K562 (cell line): ENCODE data around the gene OR2V1. TPM values are rescaled to one million over a fixed set of nuclear protein-coding genes. Genes with fewer than 3 reads are reported as not detected.

Source experiments
- ATAC-seq: fragments of 200-7000 bp; cut with Tn5 transposase; 3 replicates; pipeline ENCODE4 v1.9.1; 2020; ENCODE audit warnings: moderate library complexity
- BruUV-seq: library from RNA; stranded (reverse); fragments of 400-500 nt; replicated peaks from 2 replicates; lab custom pipeline; 2021; lab: Mats Ljungman, UMichigan
- CTCF ChIA-PET: fragments of 300-600 bp; formaldehyde crosslinking; extraction: SDS; loops from one replicate; lab custom pipeline; 2021; ENCODE audit warnings: low intra/inter-chr PET ratio; lab: Yijun Ruan, JAX
- POLR2A ChIA-PET: fragments of 300-600, 350-650 bp; sonication (Branson Sonifier 250); formaldehyde crosslinking; extraction: SDS; loops from one replicate; lab custom pipeline; 2021; ENCODE audit warnings: antibody characterized with exemption, inconsistent platforms; lab: Yijun Ruan, JAX
- DNase-seq, 4 experiments: peaks; one replicate each; pipeline versions ENCODE4 v3.0.0 to v3.0.0-alpha.2; 2011 to 2018; ENCODE audit warnings: low spot score in 3 of 4, mixed read lengths in 3 of 4; ENCODE audit errors: extremely low read depth in 1 of 4
- FAIRE-seq: peaks from 2 replicates; lab custom pipeline; 2011; peaks lifted over from hg19 to GRCh38; lab: Jason Lieb, UNC
- H2AFZ ChIP-seq: 2 replicates; pipeline ENCODE4 v1.6.0; 2011; ENCODE audit warnings: low read depth, low read length, control low read depth, inconsistent platforms
- H3K27ac ChIP-seq: fragments of 200-600 bp; 3 replicates; pipeline ENCODE4 v1.8.0; 2011; ENCODE audit warnings: low read depth, mild to moderate bottlenecking, control low read depth, inconsistent platforms, low read length, moderate library complexity, mixed read lengths; ENCODE audit errors: extremely low read depth
- H3K27me3 ChIP-seq, 2 experiments: fragments of 300-600 bp in 1 of 2; 2 replicates in 1 of 2; 3 replicates in 1 of 2; pipeline versions ENCODE4 v1.6.0 to v1.8.0; 2011; ENCODE audit warnings: inconsistent platforms in 2 of 2, low read length in 2 of 2, mild to moderate bottlenecking in 1 of 2, mixed read lengths in 1 of 2, moderate library complexity in 1 of 2; ENCODE audit not compliant: control insufficient read depth in 2 of 2, insufficient read depth in 2 of 2
- H3K36me3 ChIP-seq: fragments of 300-600 bp; 3 replicates; pipeline ENCODE4 v1.8.0; 2011; ENCODE audit warnings: mild to moderate bottlenecking, low read length, inconsistent platforms; ENCODE audit not compliant: control insufficient read depth, insufficient read depth
- H3K4me1 ChIP-seq, 2 experiments: fragments of 200-600 bp in 1 of 2; replicated peaks in 1 of 2; 2 replicates in 1 of 2; 3 replicates in 1 of 2; pipeline versions ENCODE4 v1.5.1 to v1.8.0; 2011; ENCODE audit warnings: inconsistent platforms in 2 of 2, low read length in 2 of 2, mild to moderate bottlenecking in 1 of 2, mixed read lengths in 1 of 2, moderate library complexity in 1 of 2; ENCODE audit not compliant: control insufficient read depth in 2 of 2, insufficient read depth in 2 of 2
- H3K4me2 ChIP-seq: 2 replicates; pipeline ENCODE4 v1.6.1; 2011; ENCODE audit warnings: low read length, control low read depth, inconsistent platforms, mixed read lengths; ENCODE audit not compliant: insufficient read depth
- H3K4me3 ChIP-seq: fragments of 200-600 bp; sonication (generic), shearing (Covaris generic); 2 replicates; pipeline ENCODE4 v1.5.1; 2016; ENCODE audit warnings: control low read depth, inconsistent platforms
- H3K79me2 ChIP-seq: fragments of 200-600 bp; 3 replicates; pipeline ENCODE4 v1.8.0; 2011; ENCODE audit warnings: low read length, inconsistent platforms; ENCODE audit not compliant: control insufficient read depth, insufficient read depth
- H3K9ac ChIP-seq, 2 experiments: 2 replicates each; pipeline versions ENCODE4 v1.6.0 to v1.6.1; 2011; ENCODE audit warnings: low read depth in 2 of 2, low read length in 2 of 2, control low read depth in 1 of 2, inconsistent platforms in 1 of 2, mild to moderate bottlenecking in 1 of 2, mixed read lengths in 1 of 2; ENCODE audit not compliant: insufficient read depth in 1 of 2
- H3K9me1 ChIP-seq: one replicate; pipeline ENCODE4 v1.6.0; 2011; ENCODE audit warnings: inconsistent platforms, mild to moderate bottlenecking, low read length, moderate library complexity; ENCODE audit not compliant: control insufficient read depth, insufficient read depth
- H3K9me3 ChIP-seq: replicated peaks from 2 replicates; pipeline ENCODE4 v1.5.1; 2011; ENCODE audit warnings: low read depth, low read length, inconsistent platforms; ENCODE audit not compliant: control insufficient read depth, insufficient read depth
- H4K20me1 ChIP-seq: replicated peaks from 2 replicates; pipeline ENCODE4 v1.6.1; 2011; ENCODE audit warnings: low read length, inconsistent platforms, mixed read lengths; ENCODE audit not compliant: control insufficient read depth, insufficient read depth
- ARNT ChIP-seq, 2 experiments: fragments of 450-650 bp; IDR thresholded peaks; 2 replicates each; pipeline ENCODE4 v1.6.1; 2016; ENCODE audit warnings: mild to moderate bottlenecking in 1 of 2
- CSDE1 ChIP-seq, 2 experiments: fragments of 450-650 bp; IDR thresholded peaks; 2 replicates each; pipeline ENCODE4 v1.6.1; 2016; ENCODE audit warnings: mild to moderate bottlenecking in 1 of 2
- ELF4 ChIP-seq: fragments of 450-650 bp; formaldehyde crosslinking; IDR thresholded peaks from 2 replicates; pipeline ENCODE4 v1.4.0; 2022; ENCODE audit warnings: missing genetic modification characterization
- HDAC2 ChIP-seq: fragments of 450-650 bp; IDR thresholded peaks from 2 replicates; pipeline ENCODE4 v1.6.1; 2016; ENCODE audit warnings: mild to moderate bottlenecking
- HSF4 ChIP-seq: fragments of 250-450 bp; sonication (Bioruptor Pico); IDR thresholded peaks from 2 replicates; pipeline ENCODE4 v2.1.2; 2022; ENCODE audit warnings: mild to moderate bottlenecking, moderate library complexity, borderline replicate concordance
- NR2C1 ChIP-seq, 2 experiments: fragments of 450-650 bp; IDR thresholded peaks; 2 replicates each; pipeline ENCODE4 v1.6.1; 2017; ENCODE audit warnings: mild to moderate bottlenecking in 2 of 2, antibody characterized with exemption in 1 of 2, inconsistent platforms in 1 of 2, missing compliant biosample characterization in 1 of 2, missing genetic modification characterization in 1 of 2
- NR4A1 ChIP-seq, 2 experiments: fragments of 250-450 bp in 1 of 2; fragments of 450-650 bp in 1 of 2; sonication (Bioruptor Pico) in 1 of 2; IDR thresholded peaks; 2 replicates each; pipeline versions ENCODE4 v1.4.0 to v1.6.1; 2016 to 2020; ENCODE audit warnings: mild to moderate bottlenecking in 2 of 2, missing compliant biosample characterization in 1 of 2, missing genetic modification characterization in 1 of 2, moderate library complexity in 1 of 2
- RB1 ChIP-seq: fragments of 450-650 bp; IDR thresholded peaks from 2 replicates; pipeline ENCODE4 v1.6.1; 2017; ENCODE audit warnings: low read depth, mild to moderate bottlenecking
- RCOR1 ChIP-seq, 2 experiments: IDR thresholded peaks; 2 replicates each; pipeline ENCODE4 v1.6.1; 2012; ENCODE audit warnings: low read depth in 2 of 2, low read length in 2 of 2, borderline replicate concordance in 1 of 2, improper control_type of control experiment in 1 of 2
- SMAD4 ChIP-seq: fragments of 250-450 bp; sonication (Bioruptor Pico); conservative IDR thresholded peaks from 2 replicates; pipeline ENCODE4 v1.8.0; 2021; ENCODE audit warnings: inconsistent platforms, mild to moderate bottlenecking, moderate library complexity
- SNIP1 ChIP-seq: fragments of 450-650 bp; IDR thresholded peaks from 2 replicates; pipeline ENCODE4 v1.7.1; 2017; ENCODE audit warnings: low read depth, mild to moderate bottlenecking
- TAF1 ChIP-seq: IDR thresholded peaks from 2 replicates; pipeline ENCODE4 v1.6.1; 2011; ENCODE audit warnings: mild to moderate bottlenecking, low read length, moderate library complexity; ENCODE audit not compliant: insufficient read depth, control insufficient read depth, severe bottlenecking; ENCODE audit errors: extremely low read depth
- TEAD2 ChIP-seq: fragments of 450-650 bp; IDR thresholded peaks from 2 replicates; pipeline ENCODE4 v1.6.1; 2016; ENCODE audit warnings: missing genetic modification characterization, control low read depth, missing compliant biosample characterization
- TOE1 ChIP-seq, 2 experiments: fragments of 450-650 bp in 1 of 2; sonication (generic) in 1 of 2; formaldehyde crosslinking in 1 of 2; IDR thresholded peaks; 2 replicates each; pipeline versions ENCODE4 v1.7.1 to v1.8.0; 2016 to 2022; ENCODE audit warnings: borderline replicate concordance in 2 of 2, mild to moderate bottlenecking in 2 of 2, antibody characterized with exemption in 1 of 2, inconsistent platforms in 1 of 2, low read depth in 1 of 2, missing genetic modification reagents in 1 of 2, moderate library complexity in 1 of 2
- WGBS: fragments of 100-300 bp; shearing (Covaris generic); methylation state at CpG from one replicate; pipeline ENCODE4 v1.1.6; 2016; ENCODE audit warnings: low coverage, mixed read lengths; ENCODE audit not compliant: insufficient coverage; ENCODE audit errors: missing lambda C conversion rate; 5-methylcytosine and 5-hydroxymethylcytosine counted together
- in situ Hi-C: fragments of 300-500 bp; cut with MboI; formaldehyde crosslinking; loops from 4 replicates; pipeline ENCODE4 v1.15.0; 2018; ENCODE audit warnings: inconsistent platforms, mixed read lengths
- intact Hi-C: fragments of 100-400 bp; cut with micrococcal nuclease; formaldehyde crosslinking; loops from 2 replicates; pipeline ENCODE4 v1.14.2; 2022
- polyA plus RNA-seq, 8 experiments: library from polyadenylated mRNA; depleted of rRNA in 4 of 8; stranded (reverse) in 5 of 8; unstranded in 3 of 8; fragments of >200 nt; fragmentation: Nextera tagmentation in 2 of 8; fragmentation: Illumina TruSeq in 1 of 8; extraction: Ambion mirVana in 2 of 8; extraction: Trizol in 1 of 8; gene quantifications; 2 replicates each; pipeline versions ENCODE4 v1.2.1 to v1.2.3, GENCODE V29; 2011 to 2014; ENCODE audit warnings: inconsistent platforms in 1 of 8, missing spikeins in 1 of 8
- total RNA-seq, 7 experiments: library from RNA; depleted of rRNA in 6 of 7; stranded (reverse); fragments of >200 nt in 6 of 7; fragmentation: Illumina TruSeq in 2 of 7; extraction: Trizol in 2 of 7; gene quantifications; 2 replicates each; pipeline versions ENCODE4 v1.2.1 to v1.2.3, GENCODE V29; 2011 to 2021; ENCODE audit warnings: low replicate concordance in 1 of 7
- TF ChIP-seq, protein P1 (sequence below): fragments of 450-650 bp; formaldehyde crosslinking; IDR thresholded peaks from 2 replicates; pipeline ENCODE4 v1.4.0; 2020; ENCODE audit warnings: mild to moderate bottlenecking, moderate library complexity

Gene OR2V1
- total and polyA plus RNA-seq, 9 of the 15 experiments (the other 6 are each of a cell fraction or from before 2014, with no cell fraction given), result 0.04 to 0.28 (median 0.15) TPM; not detected in 5

DNA sequence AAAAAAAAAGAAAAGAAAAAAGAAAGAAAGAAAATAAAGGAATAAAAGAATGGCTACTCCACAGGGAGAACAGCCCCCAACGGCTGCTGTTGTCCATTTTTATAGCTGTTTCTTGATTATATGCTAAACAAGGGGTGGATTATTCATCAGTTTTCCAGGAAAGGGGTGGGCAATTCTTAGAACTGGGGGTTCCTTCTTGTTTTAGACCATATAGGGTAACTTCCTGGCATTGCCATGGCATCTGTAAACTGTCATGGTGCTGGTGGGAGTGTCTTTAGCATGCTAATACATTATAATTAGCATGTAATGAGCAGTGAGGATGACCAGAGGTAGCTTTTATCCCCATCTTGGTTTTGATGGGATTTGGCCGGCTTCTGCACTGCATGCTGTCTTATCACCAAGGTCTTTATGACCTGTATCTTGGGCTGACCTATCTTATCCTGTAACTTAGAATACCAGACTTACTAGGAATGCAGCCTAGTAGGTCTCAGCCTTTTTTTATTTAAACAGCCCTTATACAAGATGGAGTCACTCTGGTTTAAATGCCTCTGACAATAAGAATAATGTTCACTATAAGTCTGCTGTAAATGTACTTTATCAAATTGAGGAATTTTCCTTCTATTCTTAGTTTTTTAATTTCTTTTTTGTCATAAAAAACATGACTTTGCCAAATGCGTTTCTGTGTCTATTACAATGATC is 45.4 kb upstream of the OR2V1 start (continued):
- 0 out of 2 replicates have a peak, but pooled peaks have one; percentile 43 for TF ChIP-seq SMAD4 (CRISPR knock-in tag)
- TF ChIP-seq NR2C1 (IDR thresholded peaks at IDR 0.05), result no peak
- TF ChIP-seq NR2C1 (tag; IDR thresholded peaks at IDR 0.05), result peak; percentile 61; the same call in 1 of the 2 replicates
- no peak for TF ChIP-seq NR4A1 (CRISPR knock-in tag; IDR thresholded peaks at IDR 0.05)
- TF ChIP-seq NR4A1 (tag; IDR thresholded peaks at IDR 0.05), result 0 out of 2 replicates have a peak, but pooled peaks have one; percentile 28
- TF ChIP-seq TEAD2 (tag), result 0 out of 2 replicates have a peak, but pooled peaks have one; percentile 25

DNA sequence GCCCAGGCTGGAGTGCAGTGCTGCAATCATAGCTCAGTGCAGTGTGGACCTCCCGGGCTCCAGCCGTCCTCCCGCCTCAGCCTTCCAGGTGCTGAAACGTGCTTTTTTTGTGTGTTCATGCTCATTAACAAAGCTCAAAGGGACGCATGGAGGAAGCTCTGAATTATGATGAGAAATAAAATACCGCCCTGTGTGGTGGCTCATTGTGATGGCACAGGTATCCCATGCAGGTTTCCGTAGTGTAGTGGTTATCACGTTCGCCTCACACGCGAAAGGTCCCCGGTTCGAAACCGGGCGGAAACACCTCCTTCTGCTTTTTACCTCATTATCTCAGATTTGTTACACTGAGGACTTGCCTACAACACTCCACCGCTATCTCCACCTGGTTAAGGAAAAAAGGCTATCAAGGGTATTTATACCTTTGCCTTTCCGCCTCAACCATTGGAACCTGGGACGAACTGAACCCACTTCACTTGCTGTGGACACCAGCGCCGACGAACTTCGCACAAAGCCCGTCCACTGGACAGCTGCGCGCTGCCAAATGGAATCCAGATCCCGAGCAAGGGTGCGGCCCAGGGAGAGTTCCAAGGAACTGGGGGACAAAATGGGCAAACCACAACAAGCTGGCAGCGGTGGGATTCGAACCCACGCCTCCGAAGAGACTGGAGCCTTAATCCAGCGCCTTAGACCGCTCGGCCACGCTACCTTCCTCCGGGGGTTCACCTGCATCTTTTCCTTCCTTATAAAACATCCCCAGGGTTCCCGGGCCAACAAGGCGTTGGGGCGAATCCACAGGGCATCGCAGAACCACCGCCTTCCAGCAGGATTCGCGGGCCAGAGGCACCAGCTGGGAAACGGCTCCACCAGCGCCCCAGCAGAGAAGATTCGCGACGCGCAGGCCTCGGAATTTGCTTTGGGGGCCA is 42.7 kb upstream of the OR2V1 start:
- peak overlapping the region; percentile 99 for H2AFZ ChIP-seq
- in situ Hi-C loops (no loop called here), intact Hi-C loops (loop anchor here (2.0 to 5.0 kb wide), 2 partner anchors 15 to 44 kb away; no protein-coding TSS in a partner anchor)
- no peaks in the 10 kb centered on the region for H3K36me3 ChIP-seq
- ATAC-seq (peak; percentile 42), DNase-seq (peak; percentile 36 to 87 (median 44)), FAIRE-seq (peak; percentile 11)
- no TSS peak for BruUV-seq
- peak overlapping the region; percentile 79 to 87 for H3K9ac ChIP-seq
- peak overlapping the region; percentile 93 for H3K4me2 ChIP-seq
- H4K20me1 ChIP-seq, result no peaks in the 10 kb centered on the region
- no peaks in the 10 kb centered on the region for H3K9me3 ChIP-seq
- H3K9me1 ChIP-seq, result no peaks in the 10 kb centered on the region
- H3K4me1 ChIP-seq, result peaks cover 21 to 43% of the 10 kb centered on the region in 2 experiments; a peak in 4 of 5 replicates
- H3K4me3 ChIP-seq, result peak overlapping the region; percentile 50
- ChIA-PET CTCF (interaction anchor here (0.6 kb wide), 1 partner anchor 40 kb away, joined by 3 read pairs; no protein-coding TSS in a partner anchor), POLR2A (interaction anchor here (0.6 to 2.9 kb wide), 8 partner anchors 10 to 370 kb away, joined by 3 to 25 read pairs (median 4); no protein-coding TSS in a partner anchor)
- WGBS, result 44% methylated on average over 50 of the region's 50 CpGs
- H3K27me3 ChIP-seq, result no peaks in the 10 kb centered on the region
- H3K27ac ChIP-seq, result peak overlapping the region; percentile 75
- H3K79me2 ChIP-seq, result no peaks in the 10 kb centered on the region
- TF ChIP-seq ELF4 (CRISPR knock-in tag) (no peak), SNIP1 (no peak), ARNT (IDR thresholded peaks at IDR 0.05) (peak; percentile 14 to 78; a peak in 1 of 4 replicates), HDAC2 (0 out of 2 replicates have a peak, but pooled peaks have one; percentile 70), RB1 (peak; percentile 26; the same call in 1 of the 2 replicates), HSF4 (no peak), TAF1 (peak; percentile 5), CSDE1 (IDR thresholded peaks at IDR 0.05) (peak in 1 of 2 experiments; percentile 31; a peak in 1 of 4 replicates), RCOR1 (IDR thresholded peaks at IDR 0.05; ENCODE audit: borderline replicate concordance in 1 of 2, low read depth in 2 of 2, low read length in 2 of 2) (peak in 1 of 2 experiments; percentile 86; a peak in 1 of 4 replicates), TOE1 (IDR thresholded peaks at IDR 0.05; ENCODE audit: borderline replicate concordance) (peak; percentile 28; the same call in 1 of the 2 replicates), TOE1 (CRISPR knock-in tag; IDR thresholded peaks at IDR 0.05; ENCODE audit: borderline replicate concordance, low read depth) (no peak)
- TF ChIP-seq, protein P1, sequence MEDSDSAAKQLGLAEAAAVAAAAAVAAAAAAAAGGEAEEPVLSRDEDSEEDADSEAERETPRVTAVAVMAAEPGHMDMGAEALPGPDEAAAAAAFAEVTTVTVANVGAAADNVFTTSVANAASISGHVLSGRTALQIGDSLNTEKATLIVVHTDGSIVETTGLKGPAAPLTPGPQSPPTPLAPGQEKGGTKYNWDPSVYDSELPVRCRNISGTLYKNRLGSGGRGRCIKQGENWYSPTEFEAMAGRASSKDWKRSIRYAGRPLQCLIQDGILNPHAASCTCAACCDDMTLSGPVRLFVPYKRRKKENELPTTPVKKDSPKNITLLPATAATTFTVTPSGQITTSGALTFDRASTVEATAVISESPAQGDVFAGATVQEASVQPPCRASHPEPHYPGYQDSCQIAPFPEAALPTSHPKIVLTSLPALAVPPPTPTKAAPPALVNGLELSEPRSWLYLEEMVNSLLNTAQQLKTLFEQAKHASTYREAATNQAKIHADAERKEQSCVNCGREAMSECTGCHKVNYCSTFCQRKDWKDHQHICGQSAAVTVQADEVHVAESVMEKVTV (CRISPR knock-in tag), result no peak
